AG08396 (cell line): ENCODE measurements around the gene YRDC.
A peak's percentile ranks its signal among the peaks of the same experiment; 100 is the strongest.

Experiments used
- DNase-seq: peaks from one replicate; pipeline ENCODE4 v3.0.0; 2012; ENCODE audit warnings: low spot score, mixed read lengths

Gene YRDC, protein sequence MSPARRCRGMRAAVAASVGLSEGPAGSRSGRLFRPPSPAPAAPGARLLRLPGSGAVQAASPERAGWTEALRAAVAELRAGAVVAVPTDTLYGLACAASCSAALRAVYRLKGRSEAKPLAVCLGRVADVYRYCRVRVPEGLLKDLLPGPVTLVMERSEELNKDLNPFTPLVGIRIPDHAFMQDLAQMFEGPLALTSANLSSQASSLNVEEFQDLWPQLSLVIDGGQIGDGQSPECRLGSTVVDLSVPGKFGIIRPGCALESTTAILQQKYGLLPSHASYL

DNA sequence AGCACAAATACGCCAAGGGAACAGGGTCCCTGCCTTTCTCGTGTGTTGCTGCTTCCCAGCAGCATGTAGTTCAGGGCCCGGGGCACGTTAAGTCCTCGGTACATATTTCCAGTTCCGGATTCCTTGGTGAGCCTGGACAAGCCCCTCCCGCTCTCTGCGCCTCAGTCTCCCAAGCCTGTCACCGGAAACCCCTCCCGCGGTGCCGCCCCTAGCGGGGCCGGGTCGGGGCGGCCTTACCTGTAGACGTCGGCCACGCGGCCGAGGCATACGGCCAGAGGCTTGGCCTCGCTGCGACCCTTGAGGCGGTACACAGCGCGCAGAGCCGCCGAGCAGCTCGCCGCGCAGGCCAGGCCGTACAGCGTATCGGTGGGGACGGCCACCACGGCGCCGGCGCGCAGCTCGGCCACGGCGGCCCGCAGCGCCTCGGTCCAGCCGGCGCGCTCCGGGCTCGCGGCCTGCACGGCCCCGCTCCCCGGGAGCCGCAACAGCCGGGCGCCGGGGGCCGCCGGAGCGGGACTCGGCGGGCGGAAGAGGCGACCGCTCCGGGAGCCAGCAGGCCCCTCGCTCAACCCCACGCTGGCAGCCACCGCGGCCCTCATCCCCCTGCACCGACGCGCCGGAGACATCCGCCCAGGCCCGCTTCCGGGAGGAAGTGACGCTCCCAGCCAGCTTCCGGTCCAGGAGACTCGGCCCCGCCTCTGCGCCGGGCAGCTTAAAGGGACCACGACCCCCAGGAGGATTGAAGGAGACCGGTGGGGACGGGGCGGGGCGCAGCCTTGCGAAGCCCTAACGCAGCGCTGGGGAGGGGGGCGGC, at the start of gene YRDC, which contains the start of gene C1orf122:
Gene YRDC (minus strand): TSS at position 654 of the 814 bp plus-strand sequence. CDS start 28 bp downstream, at position 626.
Gene C1orf122 (plus strand): TSS at position 236 of the 814 bp plus-strand sequence. CDS start 615 bp downstream, outside the sequence.
- peak; percentile 99 for DNase-seq

DNA sequence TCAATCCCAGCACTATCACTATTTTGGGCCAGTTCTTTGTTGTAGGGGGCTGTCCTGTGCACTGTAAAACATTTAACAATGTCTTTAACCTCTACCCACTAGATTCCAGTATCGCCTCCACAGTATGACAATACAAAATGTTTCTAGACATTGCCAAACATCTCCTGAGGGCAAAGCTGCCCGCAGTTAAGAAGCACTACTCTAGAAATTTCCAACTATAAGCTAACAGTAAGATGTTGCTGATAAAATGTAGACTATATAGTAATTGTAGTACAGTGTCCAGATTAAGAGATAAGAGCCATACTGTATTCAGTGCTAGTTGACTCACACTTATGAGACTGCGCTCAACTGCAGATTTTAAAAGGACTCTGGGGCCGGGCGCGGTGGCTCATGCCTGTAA, 46.4 kb upstream of the YRDC start:
- DNase-seq, result no peak

DNA sequence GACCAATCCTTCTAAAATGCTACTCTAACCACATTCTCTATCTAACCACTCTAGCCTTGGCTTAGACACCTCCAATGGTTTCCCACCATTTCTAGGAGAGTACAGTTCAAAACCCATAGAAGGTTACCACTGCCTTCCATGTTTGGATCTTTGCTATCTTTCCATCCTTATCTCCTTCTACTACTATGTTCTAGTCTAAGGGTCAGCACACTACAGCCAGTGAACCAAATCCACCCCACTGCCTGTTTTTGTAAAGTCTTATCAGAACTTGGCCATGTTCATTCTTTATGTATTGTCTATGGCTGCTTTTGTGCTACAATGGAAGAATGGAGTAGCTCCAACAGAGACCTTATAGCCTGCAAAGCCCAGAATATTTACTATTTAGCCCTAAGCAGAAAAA, 45.1 kb upstream of the YRDC start:
- no peak for DNase-seq

DNA sequence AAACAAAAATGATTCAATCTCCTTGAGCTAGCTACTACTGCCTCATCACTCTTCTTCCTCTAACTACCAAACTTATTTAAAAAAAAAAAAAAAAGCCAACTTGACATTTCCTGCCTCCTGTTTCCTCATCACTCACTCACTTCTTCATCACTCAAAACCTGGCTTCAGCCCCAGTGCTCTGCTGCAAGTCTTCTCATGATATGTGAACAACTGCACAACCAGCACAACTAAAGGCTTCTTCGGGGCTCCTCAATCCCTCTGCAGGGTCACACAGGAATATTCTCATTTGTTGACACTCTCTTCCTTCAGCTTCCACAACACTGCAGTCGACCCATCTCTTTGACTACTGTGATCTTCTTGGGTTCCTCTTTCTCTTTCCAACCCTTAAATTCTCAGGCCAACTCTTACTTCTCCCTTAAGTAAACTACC, 43.8 kb upstream of the YRDC start:
- DNase-seq, result no peak

DNA sequence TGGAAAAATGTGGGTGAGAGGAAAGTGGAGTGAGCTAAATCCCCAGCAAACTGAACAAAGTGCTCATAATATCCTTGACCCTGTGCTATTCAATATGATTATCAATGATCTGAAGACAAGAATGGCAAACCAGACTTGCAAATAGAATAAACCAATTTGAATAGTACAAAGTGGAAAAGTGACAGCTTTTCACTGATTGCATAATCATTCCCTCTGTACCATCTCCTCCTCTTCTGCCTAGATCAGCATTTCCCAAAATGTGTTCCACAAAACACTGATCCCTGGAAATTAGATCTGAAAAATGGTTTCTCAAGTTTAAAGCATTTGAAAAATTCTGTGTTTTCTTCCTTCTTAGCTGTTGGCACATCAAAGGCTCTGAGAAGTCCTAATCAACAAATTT, 43.3 kb upstream of the YRDC start:
- DNase-seq, result no peak

DNA sequence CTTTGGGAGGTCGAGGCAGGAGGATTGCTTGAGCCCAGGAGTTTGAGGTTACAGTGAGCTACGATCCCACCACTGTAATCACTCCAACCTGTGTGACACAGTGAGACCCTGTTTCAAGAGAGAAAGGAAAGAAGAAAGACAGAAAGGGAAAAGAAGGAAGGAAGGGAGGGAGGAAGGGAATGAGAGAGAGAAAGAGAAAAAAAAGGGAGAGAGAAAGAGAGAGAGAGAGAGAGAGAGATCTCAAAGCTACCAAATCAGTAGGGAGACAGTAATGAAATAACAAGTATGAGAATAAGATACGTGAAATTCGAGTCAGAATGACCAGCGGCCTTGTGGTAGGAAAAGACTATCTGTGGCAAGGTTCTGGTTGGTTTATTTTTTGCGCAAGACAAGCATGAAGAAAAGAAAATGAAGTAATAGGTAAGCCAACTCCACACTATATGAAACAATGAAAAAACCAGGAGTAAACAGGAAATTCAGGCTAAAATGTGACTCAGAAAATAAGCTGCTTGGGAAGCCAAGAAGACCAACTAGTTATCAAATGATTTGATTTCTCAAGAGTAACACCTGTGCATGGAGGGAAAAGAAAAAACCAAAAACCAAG, 42.4 kb upstream of the YRDC start:
- DNase-seq, result no peak

DNA sequence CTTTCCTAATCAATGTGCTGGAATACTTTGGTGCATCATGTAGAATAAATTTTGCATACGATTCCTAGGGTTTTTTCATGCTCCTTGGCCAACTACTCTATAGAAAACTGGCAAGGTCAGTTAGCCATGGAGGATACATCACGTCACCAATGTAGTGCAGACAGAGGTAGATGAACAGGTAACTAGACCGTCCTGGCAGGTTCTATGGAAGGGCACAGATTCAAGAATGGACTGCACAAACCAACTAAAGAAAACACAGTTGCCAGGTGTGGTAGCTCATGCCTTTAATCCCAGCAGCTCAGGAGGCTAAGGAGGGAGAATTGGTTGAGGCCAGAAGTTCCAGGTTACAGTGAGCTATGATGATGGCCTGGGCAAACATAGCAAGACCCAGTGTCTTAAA, 41.5 kb upstream of the YRDC start:
- DNase-seq, result no peak

DNA sequence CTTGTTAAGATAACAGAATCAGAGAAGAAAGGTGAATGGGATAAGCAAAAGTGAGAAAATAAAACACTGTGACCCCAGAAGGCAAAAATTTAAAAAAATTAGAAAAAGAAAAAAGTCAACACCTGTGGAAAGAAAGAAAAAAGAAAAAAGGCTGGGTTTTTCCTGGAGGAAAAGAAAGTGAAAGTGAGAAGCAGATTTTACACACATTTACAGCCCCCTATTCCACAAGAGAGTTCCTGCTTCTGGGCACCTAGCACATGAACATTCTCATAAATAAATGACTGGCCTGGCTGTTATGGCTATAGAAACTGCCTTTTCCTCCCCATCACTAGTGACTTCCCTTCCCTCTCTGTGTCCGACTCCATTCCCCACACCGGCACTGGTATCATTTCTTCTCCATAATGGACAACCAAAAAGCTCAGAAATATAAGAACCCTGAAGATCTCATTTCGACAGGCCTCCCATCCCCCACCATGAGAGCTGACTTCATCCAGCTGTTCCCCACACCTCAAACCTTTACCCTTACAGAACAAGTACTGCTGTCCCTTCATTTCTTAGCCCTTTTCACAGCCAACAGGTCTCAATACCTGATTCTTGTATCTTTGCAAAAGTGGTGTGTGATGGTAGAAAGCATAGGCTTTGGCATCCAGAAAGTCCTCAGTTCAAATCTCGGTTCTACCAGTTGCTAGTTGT, 38.8 kb upstream of the YRDC start:
- DNase-seq, result no peak

DNA sequence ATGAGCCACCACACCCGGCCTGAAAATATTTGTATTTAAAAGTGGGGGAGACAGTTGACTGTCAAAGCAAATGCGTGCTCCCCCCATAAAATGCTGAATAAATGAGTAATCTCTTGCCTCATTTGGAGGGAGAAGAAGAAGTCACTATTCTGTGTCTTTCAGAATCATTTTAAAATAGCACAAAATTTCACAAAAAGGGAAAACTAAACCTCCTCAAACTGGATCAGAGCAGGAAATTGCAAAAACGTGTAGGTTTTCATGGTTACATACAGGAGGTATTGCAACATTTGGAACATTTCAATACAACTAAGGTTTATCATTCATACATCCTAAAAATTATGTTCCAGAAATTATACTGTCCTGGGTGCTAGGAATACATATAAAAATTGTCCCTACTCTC, 37.8 kb upstream of the YRDC start:
- no peak for DNase-seq

DNA sequence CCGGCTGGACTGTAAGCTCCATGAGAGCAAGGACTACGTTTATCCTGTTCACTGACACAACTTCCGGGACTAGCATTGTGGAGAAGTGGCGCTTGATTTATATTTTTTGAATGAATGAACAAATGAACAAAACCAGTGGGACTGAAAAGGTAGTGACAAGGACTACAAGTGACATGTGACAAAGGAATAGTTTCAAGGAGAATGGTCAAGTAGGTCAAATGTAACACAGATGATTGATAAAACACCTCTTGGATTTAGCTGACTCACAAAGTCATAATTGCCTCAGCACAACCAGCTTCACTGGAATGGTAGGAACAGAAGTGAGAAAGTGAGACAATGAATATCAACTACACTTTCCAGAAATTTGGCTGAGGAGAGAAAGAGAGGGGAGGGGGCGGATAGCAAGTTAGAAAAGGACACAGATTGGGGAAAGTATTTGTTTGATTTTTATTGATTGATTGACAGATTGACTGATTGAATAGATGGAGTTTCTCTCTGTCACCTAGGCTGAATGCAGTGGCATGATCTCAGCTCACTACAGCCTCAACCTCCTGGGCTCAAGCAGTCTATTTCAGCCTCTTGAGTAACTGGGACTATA, 37.1 kb upstream of the YRDC start:
- DNase-seq, result no peak

DNA sequence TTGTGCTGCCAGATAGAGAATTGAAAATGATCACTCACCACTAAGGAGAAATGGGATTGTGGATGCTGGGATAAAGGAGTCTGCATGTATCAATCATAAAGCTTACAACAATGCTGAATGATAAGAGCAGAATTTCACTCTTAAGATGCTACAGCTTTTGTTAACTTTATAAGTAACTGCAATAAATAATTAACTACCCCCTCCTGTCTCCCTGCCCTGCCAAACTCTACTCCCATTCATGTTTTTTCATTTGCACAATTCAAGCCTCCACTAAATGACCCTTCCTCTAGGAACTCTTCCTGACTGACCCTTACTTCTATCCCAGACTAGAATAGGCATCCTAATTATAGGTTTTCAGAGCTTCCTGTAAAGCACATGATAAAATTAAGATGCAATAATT, 36.5 kb upstream of the YRDC start:
- DNase-seq, result no peak

DNA sequence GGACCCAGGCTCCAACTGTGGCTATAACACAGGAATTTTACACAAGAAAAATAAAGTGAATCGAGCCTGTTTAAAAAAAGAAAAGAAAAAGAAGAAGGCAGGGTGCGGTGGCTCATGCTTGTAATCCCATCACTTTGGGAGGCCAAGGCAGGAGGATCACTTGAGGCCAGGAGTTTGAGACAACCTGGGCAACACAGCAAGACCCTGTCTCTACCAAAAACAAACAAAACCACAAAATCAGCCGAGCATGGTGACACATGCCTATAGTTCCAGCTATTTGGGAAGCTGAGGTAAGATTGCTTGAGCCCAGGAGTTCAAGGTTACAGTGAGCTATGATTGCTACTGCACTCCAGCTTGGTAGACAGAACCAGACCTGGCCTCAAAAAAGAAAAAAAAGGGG, 33.6 kb upstream of the YRDC start:
- DNase-seq, result no peak

DNA sequence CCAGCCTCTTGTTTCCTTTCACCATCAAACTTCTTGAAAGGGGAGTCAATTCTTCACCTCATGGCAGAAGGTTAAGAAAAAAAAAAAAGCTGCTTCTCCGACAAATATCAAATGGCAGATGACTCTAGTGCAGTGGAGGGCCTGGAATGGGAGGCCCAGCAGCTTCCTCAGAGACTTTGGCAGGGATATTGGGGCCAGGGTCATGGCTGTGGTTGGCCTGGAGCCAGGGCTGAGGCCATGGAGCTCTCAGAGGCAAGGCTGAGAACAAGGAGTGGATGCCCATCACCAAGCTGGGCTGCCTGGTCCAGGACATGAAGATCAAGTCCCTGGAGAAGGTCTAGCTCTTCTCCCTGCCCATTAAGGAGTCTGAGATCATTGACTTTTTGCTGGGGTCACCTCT, 32.7 kb upstream of the YRDC start:
- no peak for DNase-seq

DNA sequence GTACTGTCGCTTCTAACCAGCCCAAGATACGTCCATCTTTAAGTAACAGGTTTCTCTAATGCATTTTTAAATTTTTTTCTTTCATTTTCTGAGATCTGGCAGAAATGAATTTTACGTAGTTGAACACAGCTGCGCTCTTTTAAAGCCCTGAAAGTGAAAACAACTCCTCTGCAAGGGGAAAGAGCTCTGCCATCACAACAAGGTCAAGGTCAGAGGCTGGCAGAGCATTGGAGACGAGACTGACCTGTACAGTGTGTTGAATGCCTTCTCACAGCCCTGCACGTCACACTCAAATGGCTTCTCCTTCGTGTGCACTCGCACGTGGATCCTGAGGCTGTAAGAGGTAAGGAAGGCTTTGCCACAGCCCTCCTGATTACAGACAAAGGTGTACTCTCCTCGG, 31.7 kb upstream of the YRDC start:
- no peak for DNase-seq

DNA sequence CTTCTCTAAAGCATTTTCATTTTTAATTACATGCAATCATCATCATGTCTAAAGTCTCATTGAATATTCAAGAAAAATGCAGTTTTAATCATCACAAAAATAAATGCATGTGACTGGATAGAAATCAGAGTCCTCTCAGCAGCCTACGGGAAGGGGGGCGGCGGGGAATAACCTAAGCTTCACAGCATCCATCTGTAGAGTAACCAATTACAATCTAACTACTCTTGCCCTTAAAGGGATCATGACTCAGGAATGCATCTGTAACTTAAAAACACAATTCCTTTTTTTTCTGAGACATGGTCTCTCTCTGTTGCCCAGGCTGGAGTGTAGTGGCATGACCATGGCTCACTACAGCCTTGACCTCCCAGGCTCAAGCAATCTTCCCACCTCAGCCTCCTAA, 28.8 kb upstream of the YRDC start:
- no peak for DNase-seq

DNA sequence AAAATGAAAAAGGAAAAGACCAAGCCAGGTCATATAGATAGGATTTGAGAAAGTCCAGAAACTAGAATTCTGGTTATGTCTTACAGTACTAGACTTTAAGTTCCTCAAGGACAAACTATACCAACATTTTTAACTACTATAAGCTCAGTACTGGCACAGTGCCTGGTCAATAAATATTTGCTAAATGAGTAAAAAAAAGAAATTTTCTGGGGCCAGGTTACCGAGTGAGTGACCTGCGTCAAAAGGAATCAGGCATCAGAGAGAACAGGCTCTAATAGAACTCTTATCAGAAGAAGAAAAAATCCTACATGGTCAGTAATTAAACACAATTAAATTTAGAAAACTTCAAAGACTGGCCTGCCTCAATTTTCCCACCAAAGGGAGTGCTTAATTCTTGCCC, 23.8 kb upstream of the YRDC start:
- DNase-seq, result no peak

DNA sequence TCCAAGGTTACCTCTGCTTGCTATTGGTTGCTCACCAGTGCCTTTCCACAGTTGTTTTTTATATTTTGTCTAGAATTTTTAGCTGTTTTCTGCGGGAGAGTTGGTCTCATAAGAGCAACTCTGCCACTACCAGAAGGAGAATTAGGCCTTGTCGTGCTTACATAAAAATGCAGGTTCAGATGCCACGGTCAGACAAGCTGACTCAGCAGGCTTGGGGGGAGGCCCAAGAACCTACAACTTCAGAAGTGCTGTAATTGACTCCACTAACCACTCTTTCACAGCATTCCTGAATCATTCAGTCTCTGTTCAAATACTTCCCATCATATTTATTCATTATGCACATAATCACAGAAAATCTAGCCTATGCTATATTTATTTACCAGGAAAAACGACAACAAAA, 23.1 kb upstream of the YRDC start:
- no peak for DNase-seq

DNA sequence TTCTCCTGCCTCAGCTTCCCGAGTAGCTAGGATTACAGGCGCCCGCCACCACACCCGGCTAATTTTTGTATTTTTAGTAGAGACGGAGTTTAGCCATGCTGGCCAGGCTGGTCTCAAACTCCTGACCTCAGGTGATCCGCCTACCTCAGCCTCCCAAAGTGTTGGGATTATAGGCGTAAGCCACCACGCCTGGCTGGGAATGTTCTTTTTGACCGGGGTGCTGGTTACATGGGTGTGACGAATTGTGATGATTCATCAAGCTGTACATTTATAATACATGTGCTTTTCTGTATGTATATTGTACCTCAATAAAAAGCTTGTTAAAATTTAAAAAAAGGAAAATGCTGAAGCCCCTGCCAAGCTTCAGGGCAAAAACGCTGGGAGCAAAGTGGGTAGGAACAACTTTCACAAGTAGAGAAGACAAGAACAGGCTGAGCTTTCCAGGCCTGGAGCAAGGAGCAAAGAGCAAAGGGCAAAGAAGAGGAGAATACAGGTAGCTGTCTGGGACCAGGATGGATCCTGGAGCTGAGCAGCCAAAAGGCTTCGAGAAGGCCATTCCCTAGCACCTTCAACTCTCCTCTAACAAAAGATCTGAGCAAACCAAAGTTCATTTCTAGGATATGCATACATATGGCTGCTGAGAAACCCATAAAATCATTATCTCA, 20.5 kb upstream of the YRDC start:
- DNase-seq, result no peak

DNA sequence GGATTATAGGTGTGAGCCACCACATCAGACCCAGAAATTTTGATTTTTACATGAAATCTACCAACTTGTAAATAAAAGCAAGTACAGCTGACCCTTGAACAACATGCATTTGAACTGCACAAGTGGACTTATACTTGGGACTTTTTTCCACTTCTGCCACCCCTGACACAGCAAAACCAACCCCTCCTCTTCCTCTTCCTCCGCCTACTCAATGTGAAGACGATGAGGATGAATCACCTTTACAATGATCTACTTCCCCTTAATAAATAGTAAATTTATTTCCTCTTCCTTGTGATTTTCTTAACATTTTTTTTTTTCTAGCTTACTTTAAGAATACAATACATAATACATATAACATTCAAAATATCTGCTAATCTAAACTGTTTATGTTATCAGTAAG, 17.5 kb upstream of the YRDC start:
- DNase-seq, result no peak

DNA sequence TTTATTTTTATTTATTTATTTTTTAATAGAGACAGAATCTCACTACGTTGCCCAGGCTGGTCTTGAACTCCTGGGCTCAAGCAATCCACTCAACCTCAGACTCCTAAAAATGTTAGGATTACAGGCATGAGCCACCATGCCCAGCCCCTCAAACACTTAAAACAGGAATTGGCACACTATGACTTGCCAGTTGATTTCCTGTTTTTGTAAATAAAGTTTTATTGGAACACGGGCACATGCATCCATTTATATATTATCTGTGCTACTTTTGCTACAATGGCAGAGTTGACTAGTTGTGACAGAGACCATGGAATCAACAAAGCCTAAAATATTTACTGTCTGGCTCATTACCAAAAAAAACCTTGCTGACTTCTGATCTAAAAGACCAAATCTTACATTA, 16.0 kb upstream of the YRDC start:
- DNase-seq, result no peak
